ENCODE data around the gene ADK. TPM values are rescaled to one million over a fixed set of nuclear protein-coding genes. Genes with fewer than 3 reads are reported as not detected.
"Not testable (repeated sequence)": the region's sequence is repeated elsewhere in the genome, so short reads cannot be mapped to it uniquely, and the experiment has no call there.

ADK gene
- polyA plus RNA-seq, 4 donors, result 7.2 to 32.3 (median 16.1) TPM

DNA sequence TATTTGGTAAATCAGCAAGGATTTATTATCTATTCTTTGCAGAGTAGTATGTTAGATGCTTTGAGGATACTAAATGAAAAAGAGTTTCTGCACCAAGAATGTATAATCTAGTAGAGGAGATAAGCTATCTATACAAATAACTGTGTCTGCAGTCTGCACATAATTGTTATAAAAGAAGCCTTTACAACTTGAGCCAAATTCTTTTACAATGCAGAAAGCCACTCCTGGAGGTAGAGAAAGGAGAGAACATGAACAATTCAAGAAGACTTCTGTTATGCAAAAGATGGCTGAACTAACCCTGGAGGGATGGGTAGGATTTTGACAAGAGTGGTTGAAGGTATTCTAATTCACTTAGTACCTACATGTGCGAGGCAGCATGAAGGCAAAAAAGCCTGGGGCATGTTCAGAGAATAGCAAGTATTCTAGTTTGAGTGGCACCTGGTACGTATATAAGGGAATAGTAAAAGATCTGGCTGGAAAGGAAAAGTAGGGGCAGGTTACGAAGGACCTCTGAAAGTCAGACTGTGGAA lies 424.2 kb downstream of the ADK start:
- WGBS, 3 donors, result 97 to 98% (median 98%) methylated on average over 3 of the region's 3 CpGs
- no peak overlapping the region for H3K27ac ChIP-seq (ENCODE audit: low read depth in 1 of 3, low read length in 2 of 3)
- DNase-seq (no peak), FAIRE-seq (no peak)
- H3K4me3 ChIP-seq (ENCODE audit: low read depth in 1 of 3, low read length in 3 of 3), result no peak overlapping the region
- no peaks in the 10 kb centered on the region for H3K36me3 ChIP-seq (ENCODE audit: control insufficient read depth in 3 of 3, insufficient read depth in 2 of 3, low read depth in 1 of 3, low read length in 3 of 3)
- no peaks in the 10 kb centered on the region for H3K27me3 ChIP-seq (ENCODE audit: control insufficient read depth in 3 of 3, insufficient read depth in 3 of 3, low read length in 3 of 3)
- no peaks in the 10 kb centered on the region for H3K4me1 ChIP-seq (ENCODE audit: control insufficient read depth in 3 of 3, insufficient read depth in 2 of 3, low read depth in 1 of 3, low read length in 2 of 3)
- no peaks in the 10 kb centered on the region for H3K9me3 ChIP-seq (ENCODE audit: control insufficient read depth in 2 of 2, insufficient read depth in 1 of 2, low read depth in 1 of 2, low read length in 1 of 2)

DNA sequence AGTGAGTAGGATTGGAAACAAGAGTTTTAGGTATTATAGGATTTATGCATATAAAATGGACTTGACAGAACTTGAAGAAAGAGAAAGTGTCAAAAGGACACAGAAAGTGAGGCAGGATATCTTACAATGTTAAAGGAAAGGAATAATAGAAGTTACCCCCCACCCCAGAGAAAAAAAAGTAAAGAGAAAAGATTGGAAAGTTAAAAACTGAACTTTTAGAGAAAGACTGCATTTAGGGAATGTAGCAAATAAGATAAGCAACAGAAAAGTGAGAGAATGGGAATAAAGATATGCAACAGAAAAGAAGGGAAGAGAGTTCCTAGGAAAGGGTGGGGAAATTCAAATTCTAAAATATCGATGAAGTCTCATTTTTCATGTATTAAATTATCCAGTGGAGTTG lies 424.9 kb downstream of the ADK start:
- 96 to 98% (median 97%) methylated on average over 1 of the region's 1 CpG for WGBS, 3 donors
- H3K4me3 ChIP-seq (ENCODE audit: low read depth in 1 of 3, low read length in 3 of 3), result no peak overlapping the region
- H3K27me3 ChIP-seq (ENCODE audit: control insufficient read depth in 3 of 3, insufficient read depth in 3 of 3, low read length in 3 of 3), result no peaks in the 10 kb centered on the region
- FAIRE-seq (no peak), DNase-seq (no peak)
- H3K9me3 ChIP-seq (ENCODE audit: control insufficient read depth in 2 of 2, insufficient read depth in 1 of 2, low read depth in 1 of 2, low read length in 1 of 2), result peaks cover 0 to 2% of the 10 kb centered on the region in 2 donors
- no peak overlapping the region for H3K27ac ChIP-seq (ENCODE audit: low read depth in 1 of 3, low read length in 2 of 3)
- H3K4me1 ChIP-seq (ENCODE audit: control insufficient read depth in 3 of 3, insufficient read depth in 2 of 3, low read depth in 1 of 3, low read length in 2 of 3), result no peaks in the 10 kb centered on the region
- no peaks in the 10 kb centered on the region for H3K36me3 ChIP-seq (ENCODE audit: control insufficient read depth in 3 of 3, insufficient read depth in 2 of 3, low read depth in 1 of 3, low read length in 3 of 3)

DNA sequence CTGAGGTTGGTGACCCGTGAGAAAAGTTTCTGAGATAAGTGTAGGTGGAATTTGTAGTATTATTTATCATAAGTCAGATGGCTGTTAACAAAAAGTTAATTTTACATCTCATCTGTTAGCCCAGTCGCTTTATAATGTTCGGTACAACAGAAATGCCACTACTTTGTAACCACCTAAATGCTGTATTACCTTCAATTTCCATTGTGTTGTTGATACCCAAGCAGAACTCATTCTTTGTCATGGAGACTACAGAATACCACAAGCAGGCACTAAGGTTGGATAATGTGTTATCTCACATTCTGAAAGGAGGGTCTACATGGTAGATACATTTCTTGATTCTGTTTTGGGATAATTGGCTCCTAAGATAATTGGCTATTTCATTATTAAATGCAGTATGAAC lies 425.6 kb downstream of the ADK start:
- Histone ChIP-seq H3K4me3 (ENCODE audit: low read depth in 1 of 3, low read length in 3 of 3) (no peak overlapping the region), H3K4me1 (ENCODE audit: control insufficient read depth in 3 of 3, insufficient read depth in 2 of 3, low read depth in 1 of 3, low read length in 2 of 3) (no peaks in the 10 kb centered on the region), H3K27me3 (ENCODE audit: control insufficient read depth in 3 of 3, insufficient read depth in 3 of 3, low read length in 3 of 3) (no peaks in the 10 kb centered on the region), H3K27ac (ENCODE audit: low read depth in 1 of 3, low read length in 2 of 3) (no peak overlapping the region), H3K9me3 (ENCODE audit: control insufficient read depth in 2 of 2, insufficient read depth in 1 of 2, low read depth in 1 of 2, low read length in 1 of 2) (peaks cover 0 to 2% of the 10 kb centered on the region in 2 donors), H3K36me3 (ENCODE audit: control insufficient read depth in 3 of 3, insufficient read depth in 2 of 3, low read depth in 1 of 3, low read length in 3 of 3) (no peaks in the 10 kb centered on the region)
- WGBS, 3 donors, result 93 to 96% (median 93%) methylated on average over 3 of the region's 3 CpGs
- DNase-seq, result no peak
- no peak for FAIRE-seq

DNA sequence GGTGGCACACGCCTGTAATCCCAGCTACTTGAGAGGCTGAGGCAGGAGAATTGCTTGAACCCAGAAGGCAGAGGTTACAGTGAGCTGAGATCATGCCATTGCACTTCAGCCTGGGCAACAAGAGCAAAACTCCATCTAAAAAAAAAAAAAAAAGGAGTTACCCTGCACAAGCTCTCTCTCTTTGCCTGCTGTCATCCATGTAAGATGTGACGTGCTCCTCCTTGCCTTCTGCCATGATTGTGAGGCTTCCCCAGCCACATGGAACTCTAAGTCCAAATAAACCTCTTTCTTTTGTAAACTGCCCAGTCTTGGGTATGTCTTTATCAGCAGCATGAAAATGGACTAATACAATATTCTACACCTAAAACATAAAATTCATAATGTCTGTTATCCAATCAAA lies 429.4 kb downstream of the ADK start:
- not testable (repeated sequence) for FAIRE-seq; H3K27me3 ChIP-seq (ENCODE audit: control insufficient read depth in 3 of 3, insufficient read depth in 3 of 3, low read length in 3 of 3); H3K4me3 ChIP-seq (ENCODE audit: low read depth in 1 of 3, low read length in 3 of 3); H3K36me3 ChIP-seq (ENCODE audit: control insufficient read depth in 3 of 3, insufficient read depth in 2 of 3, low read depth in 1 of 3, low read length in 3 of 3); H3K27ac ChIP-seq (ENCODE audit: low read depth in 1 of 3, low read length in 2 of 3); DNase-seq; H3K4me1 ChIP-seq (ENCODE audit: control insufficient read depth in 3 of 3, insufficient read depth in 2 of 3, low read depth in 1 of 3, low read length in 2 of 3); H3K9me3 ChIP-seq (ENCODE audit: control insufficient read depth in 2 of 2, insufficient read depth in 1 of 2, low read depth in 1 of 2, low read length in 1 of 2)
- WGBS, 3 donors, result 91 to 98% (median 95%) methylated on average over 2 of the region's 2 CpGs

DNA sequence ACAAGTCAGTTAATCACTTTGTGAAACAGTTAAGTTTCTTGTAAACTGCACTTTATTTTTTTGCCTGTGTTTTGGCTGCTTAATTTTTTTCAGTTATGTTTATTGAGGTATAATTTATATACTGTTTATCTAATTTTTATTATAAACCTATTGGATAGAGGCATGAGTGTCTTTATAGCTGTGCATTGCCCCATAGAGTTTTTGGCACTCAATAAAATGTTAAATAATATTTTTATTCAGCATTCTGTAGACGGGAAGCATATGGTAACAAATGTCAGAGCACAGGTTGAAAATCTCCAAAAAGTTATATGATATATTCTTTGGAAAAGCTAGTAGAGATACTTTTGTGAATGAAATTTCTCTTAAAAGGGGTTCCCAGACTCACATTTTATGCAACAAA lies 431.5 kb downstream of the ADK start:
- Histone ChIP-seq H3K36me3 (ENCODE audit: control insufficient read depth in 3 of 3, insufficient read depth in 2 of 3, low read depth in 1 of 3, low read length in 3 of 3) (no peaks in the 10 kb centered on the region), H3K4me3 (ENCODE audit: low read depth in 1 of 3, low read length in 3 of 3) (no peak overlapping the region), H3K27me3 (ENCODE audit: control insufficient read depth in 3 of 3, insufficient read depth in 3 of 3, low read length in 3 of 3) (no peaks in the 10 kb centered on the region), H3K27ac (ENCODE audit: low read depth in 1 of 3, low read length in 2 of 3) (no peak overlapping the region), H3K9me3 (ENCODE audit: control insufficient read depth in 2 of 2, insufficient read depth in 1 of 2, low read depth in 1 of 2, low read length in 1 of 2) (peaks cover 0 to 2% of the 10 kb centered on the region in 2 donors), H3K4me1 (ENCODE audit: control insufficient read depth in 3 of 3, insufficient read depth in 2 of 3, low read depth in 1 of 3, low read length in 2 of 3) (peaks cover 0 to 7% (median 6%) of the 10 kb centered on the region in 3 donors)
- FAIRE-seq, result no peak
- no peak for DNase-seq
- WGBS, 3 donors, result 79 to 97% (median 89%) methylated on average over 1 of the region's 1 CpG

DNA sequence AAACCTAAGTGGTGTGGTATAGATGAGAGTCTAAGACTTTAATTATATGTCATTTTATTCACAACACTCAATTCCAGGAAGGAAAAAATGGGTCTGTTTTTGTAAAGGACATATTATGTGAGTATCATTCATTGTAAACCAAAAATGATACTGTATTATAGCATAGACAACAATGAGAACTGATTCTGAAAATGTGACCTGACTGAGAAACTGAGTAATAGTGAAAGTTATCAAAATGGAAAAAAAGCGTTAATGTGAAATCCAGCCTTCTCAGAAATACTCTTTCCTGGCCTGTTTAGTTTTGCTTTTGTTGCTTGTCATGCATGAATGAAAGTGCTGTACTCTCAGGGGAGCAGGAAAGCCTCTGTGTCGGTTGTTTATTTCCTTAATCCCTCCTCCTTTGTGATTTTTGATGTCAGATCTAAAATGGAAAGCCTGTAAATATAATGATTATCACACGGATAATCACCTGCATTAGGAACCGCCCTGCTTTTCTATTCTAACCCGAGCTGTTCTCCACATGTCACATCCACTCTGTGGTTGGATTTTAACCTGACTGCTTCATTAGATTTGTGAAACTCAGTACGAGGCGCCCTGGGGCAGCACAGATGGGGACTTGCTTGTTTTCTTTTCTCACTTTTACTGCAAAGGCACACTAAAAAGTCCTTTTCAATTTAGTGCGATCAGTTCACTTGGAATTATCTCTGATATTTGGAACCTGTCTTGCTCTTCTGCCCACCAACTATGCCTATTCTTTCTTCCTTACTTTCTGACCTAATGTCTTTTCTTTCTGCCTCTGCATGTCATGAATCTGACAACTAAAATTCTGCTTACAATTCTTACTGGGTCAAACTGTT lies 434.4 kb downstream of the ADK start:
- H3K4me1 ChIP-seq (ENCODE audit: control insufficient read depth in 3 of 3, insufficient read depth in 2 of 3, low read depth in 1 of 3, low read length in 2 of 3), result peaks cover 0 to 10% (median 7%) of the 10 kb centered on the region in 3 donors
- FAIRE-seq (no peak), DNase-seq (peak; percentile 24 to 35)
- H3K27ac ChIP-seq (ENCODE audit: low read depth in 1 of 3, low read length in 2 of 3), result peak overlapping the region; percentile 3 to 87 (median 55)
- H3K9me3 ChIP-seq (ENCODE audit: control insufficient read depth in 2 of 2, insufficient read depth in 1 of 2, low read depth in 1 of 2, low read length in 1 of 2), result peaks cover 0 to 2% of the 10 kb centered on the region in 2 donors
- no peaks in the 10 kb centered on the region for H3K27me3 ChIP-seq (ENCODE audit: control insufficient read depth in 3 of 3, insufficient read depth in 3 of 3, low read length in 3 of 3)
- H3K4me3 ChIP-seq (ENCODE audit: low read depth in 1 of 3, low read length in 3 of 3), result no peak overlapping the region
- WGBS, 3 donors, result 6 to 21% (median 8%) methylated on average over 8 of the region's 8 CpGs
- peaks cover 0 to 2% (median 0%) of the 10 kb centered on the region in 3 donors for H3K36me3 ChIP-seq (ENCODE audit: control insufficient read depth in 3 of 3, insufficient read depth in 2 of 3, low read depth in 1 of 3, low read length in 3 of 3)

DNA sequence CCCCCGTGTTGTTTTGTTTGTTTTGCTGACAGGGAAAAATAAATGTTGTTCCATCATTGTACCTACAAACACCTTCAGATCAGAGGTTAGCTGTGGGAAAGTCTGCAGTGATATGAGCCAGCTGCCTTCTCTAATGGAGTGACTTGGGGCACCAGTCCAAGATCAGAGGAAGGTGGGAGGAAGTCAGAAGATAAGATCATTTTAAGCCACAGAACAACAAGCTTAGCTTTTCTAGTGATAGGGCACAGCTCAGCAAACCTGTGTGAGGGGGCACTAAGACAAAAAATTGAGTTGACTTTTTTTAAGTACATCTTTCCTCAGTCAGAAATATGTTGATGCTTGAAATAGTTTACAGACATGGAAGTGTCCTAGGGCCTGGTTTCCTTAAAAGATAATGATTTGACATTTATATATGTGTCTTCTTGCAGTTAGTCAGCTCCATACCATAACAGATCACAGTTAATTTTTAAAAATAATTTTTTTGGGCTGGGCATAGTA lies 435.1 kb downstream of the ADK start:
- WGBS, 3 donors, result 0 to 10% (median 3%) methylated on average over 1 of the region's 1 CpG
- FAIRE-seq (no peak), DNase-seq (peak; percentile 20 to 57)
- Histone ChIP-seq H3K9me3 (ENCODE audit: control insufficient read depth in 2 of 2, insufficient read depth in 1 of 2, low read depth in 1 of 2, low read length in 1 of 2) (no peaks in the 10 kb centered on the region), H3K4me3 (ENCODE audit: low read depth in 1 of 3, low read length in 3 of 3) (no peak overlapping the region), H3K36me3 (ENCODE audit: control insufficient read depth in 3 of 3, insufficient read depth in 2 of 3, low read depth in 1 of 3, low read length in 3 of 3) (peaks cover 0 to 2% (median 0%) of the 10 kb centered on the region in 3 donors), H3K27ac (ENCODE audit: low read depth in 1 of 3, low read length in 2 of 3) (peak overlapping the region in 2 of 3 donors; percentile 32 to 87), H3K27me3 (ENCODE audit: control insufficient read depth in 3 of 3, insufficient read depth in 3 of 3, low read length in 3 of 3) (no peaks in the 10 kb centered on the region), H3K4me1 (ENCODE audit: control insufficient read depth in 3 of 3, insufficient read depth in 2 of 3, low read depth in 1 of 3, low read length in 2 of 3) (peaks cover 0 to 10% (median 7%) of the 10 kb centered on the region in 3 donors)

DNA sequence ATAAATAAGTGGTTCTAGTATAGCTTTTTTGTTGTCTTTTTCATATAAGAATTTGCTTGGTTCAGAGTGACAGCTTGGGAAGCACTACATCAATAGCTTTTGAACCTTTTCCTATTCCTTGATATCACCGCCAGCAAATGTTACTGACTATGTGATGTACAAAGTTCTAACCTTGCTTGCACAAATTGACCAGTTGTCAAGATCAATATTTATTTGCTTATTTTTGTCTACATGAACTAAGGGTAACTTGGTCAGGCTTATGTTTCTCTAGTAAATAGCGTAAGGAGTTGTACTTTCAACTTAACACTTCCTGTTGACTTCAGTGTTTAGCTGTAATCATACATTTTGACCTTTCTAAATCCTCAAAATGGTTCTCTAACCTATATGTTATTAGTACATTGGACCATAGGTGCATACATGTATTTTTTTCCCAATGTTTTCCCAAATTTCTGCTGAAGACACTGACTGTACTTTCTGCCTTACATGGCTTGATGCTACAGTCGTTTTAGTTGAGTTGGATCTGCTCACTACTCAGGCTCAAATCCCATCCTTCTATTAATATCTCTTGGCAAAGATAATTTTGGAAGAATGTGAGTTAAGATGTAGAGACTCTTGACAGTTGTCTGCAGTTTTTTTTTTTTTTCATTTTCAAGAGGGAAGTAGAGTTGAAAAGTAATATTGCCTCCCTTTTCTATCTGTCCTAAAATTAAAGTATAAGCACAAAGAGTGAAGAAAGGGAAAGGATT lies 436.3 kb downstream of the ADK start:
- WGBS, 3 donors, result 74 to 91% (median 78%) methylated on average over 3 of the region's 3 CpGs
- Histone ChIP-seq H3K36me3 (ENCODE audit: control insufficient read depth in 3 of 3, insufficient read depth in 2 of 3, low read depth in 1 of 3, low read length in 3 of 3) (peaks cover 0 to 2% (median 0%) of the 10 kb centered on the region in 3 donors), H3K9me3 (ENCODE audit: control insufficient read depth in 2 of 2, insufficient read depth in 1 of 2, low read depth in 1 of 2, low read length in 1 of 2) (no peaks in the 10 kb centered on the region), H3K27ac (ENCODE audit: low read depth in 1 of 3, low read length in 2 of 3) (peak overlapping the region in 1 of 3 donors; percentile 72), H3K4me3 (ENCODE audit: low read depth in 1 of 3, low read length in 3 of 3) (no peak overlapping the region), H3K27me3 (ENCODE audit: control insufficient read depth in 3 of 3, insufficient read depth in 3 of 3, low read length in 3 of 3) (no peaks in the 10 kb centered on the region), H3K4me1 (ENCODE audit: control insufficient read depth in 3 of 3, insufficient read depth in 2 of 3, low read depth in 1 of 3, low read length in 2 of 3) (peaks cover 0 to 10% (median 7%) of the 10 kb centered on the region in 3 donors)
- no peak for FAIRE-seq
- DNase-seq, result no peak

All from small intestine (tissue), 7 donors.